GM18858 (cell line): ENCODE results near the gene STRN4.

Experiments used
- ATAC-seq: cut with Tn5 transposase; IDR thresholded peaks from one replicate; pipeline ENCODE4 v1.9.1; 2021; ENCODE audit not compliant: unreplicated experiment

STRN4 gene

DNA sequence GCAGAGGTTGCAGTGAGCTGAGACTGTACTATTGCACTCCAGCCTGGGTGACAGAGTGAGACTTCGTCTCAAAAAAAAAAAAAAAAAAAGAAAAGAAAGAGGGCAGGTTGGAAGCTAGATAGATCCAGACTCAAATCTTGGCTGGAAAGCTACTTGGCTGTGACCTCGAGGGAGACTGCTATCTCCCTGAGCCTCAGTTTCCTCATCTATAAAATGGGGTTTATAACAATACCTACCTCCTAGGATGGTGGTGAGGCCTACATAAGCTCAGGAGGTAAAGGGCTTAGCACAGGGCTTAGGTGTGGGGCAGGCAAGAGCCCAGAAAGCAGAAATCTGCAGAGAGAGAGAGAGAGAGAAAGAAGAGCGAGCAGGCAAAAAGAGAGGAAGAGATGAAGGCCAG, 61.1 kb downstream of the STRN4 start:
- no peak for ATAC-seq

GRCh38 chr19:46678110-46678732, 68.0 kb downstream of the STRN4 start:
- ATAC-seq = no peak

DNA sequence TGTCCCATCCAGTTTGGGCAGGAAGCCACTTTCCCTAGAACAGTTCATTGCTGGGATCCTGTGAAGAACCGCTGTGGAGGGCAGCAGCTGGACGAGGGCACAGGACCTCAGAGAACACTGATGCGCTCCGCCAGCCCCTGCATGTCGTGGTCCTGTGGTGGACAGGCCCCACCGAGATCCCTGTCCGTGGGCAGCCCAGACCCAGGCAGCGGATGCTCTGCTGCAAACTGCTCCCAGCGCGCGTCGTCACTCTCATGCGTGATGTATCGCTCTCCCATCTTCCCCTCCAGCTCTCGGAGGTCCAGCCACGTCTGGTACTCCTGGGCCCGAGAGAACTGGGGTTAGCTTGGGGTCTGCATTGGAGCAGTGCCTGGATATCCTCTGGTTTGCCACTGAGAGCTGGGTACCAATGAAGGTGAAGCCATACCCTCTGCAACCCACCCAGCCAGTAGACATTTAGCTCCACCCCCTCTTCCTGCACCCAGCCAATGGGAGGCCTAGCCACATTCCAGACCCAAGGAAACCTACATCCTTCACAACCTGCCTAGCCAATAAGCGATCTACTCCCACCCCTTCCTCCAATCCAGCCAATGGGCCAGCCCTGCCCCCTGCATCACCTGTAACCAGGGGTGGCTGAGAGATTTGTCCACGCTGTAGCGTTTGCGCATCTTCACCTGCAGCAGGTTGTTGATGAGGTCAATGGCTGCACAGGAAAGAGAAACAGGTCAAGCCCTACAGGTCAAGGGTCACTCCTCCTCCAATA, 71.7 kb downstream of the STRN4 start:
- no peak for ATAC-seq

- no peak for ATAC-seq
These were observed 75.4 kb downstream of the STRN4 start for GRCh38 chr19:46670813-46671212.
